HG02852 (cell line): ENCODE results near the gene CHCHD10.

Experiments
- ATAC-seq: cut with Tn5 transposase; IDR thresholded peaks from one replicate; pipeline ENCODE4 v1.9.1; 2021; ENCODE audit warnings: mild to moderate bottlenecking, moderate library complexity; ENCODE audit not compliant: unreplicated experiment

Gene CHCHD10

GRCh38 chr22:23767673-23768548, at the start of gene CHCHD10:
Gene CHCHD10, minus strand, starts transcription at chr22:23767972. Its CDS starts 98 bp downstream, at chr22:23767874.
- ATAC-seq, result peak; percentile 41

GRCh38 chr22:23817146-23817545, 49.4 kb upstream of the CHCHD10 start:
- ATAC-seq, result no peak

GRCh38 chr22:23816156-23816976, 48.6 kb upstream of the CHCHD10 start:
- ATAC-seq, result no peak

- ATAC-seq, result no peak
These were observed 47.9 kb upstream of the CHCHD10 start for GRCh38 chr22:23815541-23816155.

GRCh38 chr22:23812378-23812777, 44.6 kb upstream of the CHCHD10 start:
- ATAC-seq, result no peak

- ATAC-seq, result no peak
These were observed 39.1 kb upstream of the CHCHD10 start for GRCh38 chr22:23806837-23807236.

- ATAC-seq, result no peak
These were observed 37.1 kb upstream of the CHCHD10 start for GRCh38 chr22:23804781-23805291.

- no peak for ATAC-seq
These were observed 35.4 kb upstream of the CHCHD10 start for GRCh38 chr22:23803001-23803819.

- ATAC-seq, result no peak
These were observed 34.2 kb upstream of the CHCHD10 start for GRCh38 chr22:23801886-23802377.

- ATAC-seq, result no peak
These were observed 33.6 kb upstream of the CHCHD10 start for GRCh38 chr22:23801238-23801821.

- ATAC-seq, result no peak
These were observed 32.8 kb upstream of the CHCHD10 start for GRCh38 chr22:23800297-23801237.

GRCh38 chr22:23796461-23796860, 28.7 kb upstream of the CHCHD10 start:
- ATAC-seq, result no peak

GRCh38 chr22:23793326-23793725, 25.6 kb upstream of the CHCHD10 start:
- ATAC-seq, result no peak

GRCh38 chr22:23791738-23792645, 24.2 kb upstream of the CHCHD10 start:
- ATAC-seq, result no peak

- ATAC-seq, result no peak
These were observed 23.3 kb upstream of the CHCHD10 start for GRCh38 chr22:23790819-23791737.

- ATAC-seq, result no peak
These were observed 21.9 kb upstream of the CHCHD10 start for GRCh38 chr22:23789638-23790037.

- ATAC-seq, result no peak
These were observed 21.3 kb upstream of the CHCHD10 start for GRCh38 chr22:23789121-23789520.
